Bronchial smooth muscle cell (primary cell): ENCODE measurements around the gene GARRE1. TPM values are rescaled to one million over a fixed set of nuclear protein-coding genes. Genes with fewer than 3 reads are reported as not detected.

Experiments
- total RNA-seq: library from RNA; depleted of rRNA; stranded (reverse); fragments of >200 nt; gene quantifications from 2 replicates; pipeline ENCODE4 v1.2.1, GENCODE V29; 2014

Gene GARRE1
- total RNA-seq = 6.6 and 7.6 TPM in 2 replicates

GRCh38 chr19:34254046-34254697 is at the start of gene GARRE1:
GARRE1 (plus strand) TSS chr19:34254554; CDS start chr19:34300474, 45,920 bp downstream.

Other genes with a start within 250 kb of the GARRE1 start
- 76.6 and 124 TPM in 2 replicates for gene LSM14A, start 82.0 kb upstream of the GARRE1 start, total RNA-seq
- gene GPI, start 110.6 kb downstream of the GARRE1 start, total RNA-seq = 104 and 111 TPM in 2 replicates
- 6.6 and 13.0 TPM in 2 replicates for gene PDCD2L, start 149.8 kb downstream of the GARRE1 start, total RNA-seq
- 74.9 and 149 TPM in 2 replicates for gene UBA2, start 173.8 kb downstream of the GARRE1 start, total RNA-seq
- gene WTIP, start 227.2 kb downstream of the GARRE1 start, total RNA-seq = 35.8 and 65.2 TPM in 2 replicates